ENCODE results near the gene SPTBN1. TPM values are rescaled to one million over a fixed set of nuclear protein-coding genes. Genes with fewer than 3 reads are reported as not detected.

Gene SPTBN1
- total RNA-seq, 2 donors from 2014 or later: 117 to 135 TPM

GRCh38 chr2:54669677-54670484 lies 213.8 kb downstream of the SPTBN1 start:
- no peak overlapping the region for H3K27ac Mint-ChIP-seq
- no peak for DNase-seq (ENCODE audit: low spot score in 2 of 2)

GRCh38 chr2:54670485-54671009 lies 214.4 kb downstream of the SPTBN1 start:
- no peak for ATAC-seq
- Mint-ChIP-seq H3K9me3 (no peaks in the 10 kb centered on the region), H3K27ac (no peak overlapping the region), H3K36me3 (peaks cover 16 to 27% of the 10 kb centered on the region in 2 donors)
- DNase-seq (ENCODE audit: low spot score in 2 of 2): no peak

More at GRCh38 chr2:54669677-54670484, 213.8 kb downstream of the SPTBN1 start:
- H3K36me3 Mint-ChIP-seq: peaks cover 19 to 27% of the 10 kb centered on the region in 2 donors
- H3K9me3 Mint-ChIP-seq: no peaks in the 10 kb centered on the region
- no peak for ATAC-seq

GRCh38 chr2:54671010-54671409 lies 214.9 kb downstream of the SPTBN1 start:
- DNase-seq (ENCODE audit: low spot score in 2 of 2) (no peak), ATAC-seq (no peak)
- H3K27ac Mint-ChIP-seq: no peak overlapping the region
- H3K36me3 Mint-ChIP-seq: peaks cover 13 to 27% of the 10 kb centered on the region in 2 donors
- H3K9me3 Mint-ChIP-seq: no peaks in the 10 kb centered on the region

DNA sequence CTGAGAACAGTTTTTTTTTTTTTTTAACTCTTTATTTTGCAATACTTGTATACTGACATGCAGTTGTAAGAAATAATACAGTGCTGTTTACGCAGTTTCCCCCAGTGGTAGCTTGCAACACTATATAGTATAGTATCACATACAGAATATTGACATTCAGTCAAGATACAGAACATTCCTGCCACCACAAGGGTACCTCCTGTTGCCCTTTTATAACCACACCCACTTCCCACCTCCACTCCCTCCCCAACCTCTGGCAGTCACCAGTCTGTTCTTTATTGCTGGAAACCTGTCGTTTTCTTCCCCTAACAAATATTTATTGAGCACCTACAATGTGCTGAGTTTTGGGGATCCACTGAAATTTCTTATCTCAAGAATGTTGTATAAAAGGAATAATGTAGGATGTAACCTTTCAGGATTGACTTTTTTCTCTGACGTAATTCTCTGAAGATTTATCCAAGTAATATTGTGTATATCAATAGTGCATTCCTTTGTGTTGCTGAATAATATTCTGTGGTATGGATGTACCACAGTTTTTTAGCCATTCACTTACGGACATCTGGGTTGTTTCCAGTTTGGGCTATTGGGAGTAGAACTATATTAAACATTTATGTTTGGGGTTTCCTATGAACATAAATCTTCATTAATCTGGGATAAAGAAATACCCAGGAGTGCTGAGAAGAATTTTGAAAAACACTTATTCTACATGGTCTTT lies 215.9 kb downstream of the SPTBN1 start:
- ATAC-seq (no peak), DNase-seq (ENCODE audit: low spot score in 2 of 2) (no peak)
- Mint-ChIP-seq H3K36me3 (peaks cover 13 to 22% of the 10 kb centered on the region in 2 donors), H3K9me3 (no peaks in the 10 kb centered on the region), H3K27ac (no peak overlapping the region)

GRCh38 chr2:54672590-54673456 lies 216.7 kb downstream of the SPTBN1 start:
- ATAC-seq (peak in 1 of 2 donors; percentile 9), DNase-seq (ENCODE audit: low spot score in 2 of 2) (no peak)
- H3K9me3 Mint-ChIP-seq: no peaks in the 10 kb centered on the region
- peaks cover 13 to 16% of the 10 kb centered on the region in 2 donors for H3K36me3 Mint-ChIP-seq
- H3K27ac Mint-ChIP-seq: peak overlapping the region; percentile 73 to 88

- H3K27ac Mint-ChIP-seq: peak overlapping the region; percentile 73 to 88
- DNase-seq (ENCODE audit: low spot score in 2 of 2) (peak; percentile 49 to 90), ATAC-seq (peak; percentile 77 to 97)
- no peaks in the 10 kb centered on the region for H3K9me3 Mint-ChIP-seq
- peaks cover 9 to 13% of the 10 kb centered on the region in 2 donors for H3K36me3 Mint-ChIP-seq
These were observed 217.4 kb downstream of the SPTBN1 start for GRCh38 chr2:54673501-54673998.

DNA sequence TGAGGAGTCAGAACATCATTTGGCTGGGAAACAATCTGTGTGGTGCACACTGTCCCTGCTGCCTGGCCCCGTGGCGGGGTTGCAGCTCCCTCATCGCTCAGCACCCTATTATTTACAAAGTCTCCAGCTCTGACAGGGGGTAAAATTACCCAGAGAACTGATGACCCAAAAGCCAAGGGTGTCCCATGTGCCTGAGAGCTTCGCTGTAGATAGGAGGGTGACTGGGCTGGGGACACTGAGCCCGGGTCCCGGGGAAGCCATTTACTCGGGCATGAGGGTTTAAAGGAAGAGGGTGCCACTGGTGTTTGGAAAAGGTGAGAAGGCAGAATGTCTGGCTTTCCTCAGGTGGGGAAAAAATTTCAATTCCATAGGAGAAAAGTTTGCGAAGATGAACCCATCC lies 219.2 kb downstream of the SPTBN1 start:
- ATAC-seq: no peak
- H3K27ac Mint-ChIP-seq: no peak overlapping the region
- peaks cover 9% of the 10 kb centered on the region in 2 donors for H3K36me3 Mint-ChIP-seq
- DNase-seq (ENCODE audit: low spot score in 2 of 2): no peak
- H3K9me3 Mint-ChIP-seq: no peaks in the 10 kb centered on the region

- DNase-seq (ENCODE audit: low spot score in 2 of 2) (no peak), ATAC-seq (no peak)
- H3K9me3 Mint-ChIP-seq: no peaks in the 10 kb centered on the region
- no peak overlapping the region for H3K27ac Mint-ChIP-seq
- peaks cover 4 to 5% of the 10 kb centered on the region in 2 donors for H3K36me3 Mint-ChIP-seq
These were observed 219.6 kb downstream of the SPTBN1 start for GRCh38 chr2:54675738-54676137.

DNA sequence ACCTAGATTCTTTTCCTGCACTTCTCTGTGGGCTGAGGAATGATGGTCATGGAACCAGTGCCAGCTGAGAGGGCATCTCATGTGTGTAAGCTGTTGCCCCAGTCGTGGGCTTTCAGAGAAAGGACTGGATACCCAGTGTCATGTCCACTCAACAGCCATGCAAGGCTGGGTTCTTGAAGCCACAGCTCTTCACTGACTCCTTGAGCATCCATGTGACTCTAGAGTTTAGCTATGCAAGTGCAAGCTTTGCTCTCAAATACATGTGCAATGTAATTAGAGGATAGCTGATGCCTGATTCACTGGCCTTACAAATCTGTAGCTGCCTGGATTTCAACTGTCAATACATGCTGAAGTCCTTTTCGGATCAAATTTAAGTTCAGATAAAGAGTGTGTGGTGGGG lies 220.5 kb downstream of the SPTBN1 start:
- ATAC-seq (no peak), DNase-seq (ENCODE audit: low spot score in 2 of 2) (no peak)
- H3K36me3 Mint-ChIP-seq: no peaks in the 10 kb centered on the region
- no peaks in the 10 kb centered on the region for H3K9me3 Mint-ChIP-seq
- H3K27ac Mint-ChIP-seq: no peak overlapping the region

GRCh38 chr2:54677476-54678265 lies 221.5 kb downstream of the SPTBN1 start:
- DNase-seq (ENCODE audit: low spot score in 2 of 2) (no peak), ATAC-seq (no peak)
- H3K9me3 Mint-ChIP-seq: no peaks in the 10 kb centered on the region
- H3K36me3 Mint-ChIP-seq: no peaks in the 10 kb centered on the region
- H3K27ac Mint-ChIP-seq: no peak overlapping the region

GRCh38 chr2:54678719-54679118 lies 222.6 kb downstream of the SPTBN1 start:
- no peak for ATAC-seq
- H3K36me3 Mint-ChIP-seq: no peaks in the 10 kb centered on the region
- no peaks in the 10 kb centered on the region for H3K9me3 Mint-ChIP-seq
- no peak overlapping the region for H3K27ac Mint-ChIP-seq
- DNase-seq (ENCODE audit: low spot score in 2 of 2): no peak

DNA sequence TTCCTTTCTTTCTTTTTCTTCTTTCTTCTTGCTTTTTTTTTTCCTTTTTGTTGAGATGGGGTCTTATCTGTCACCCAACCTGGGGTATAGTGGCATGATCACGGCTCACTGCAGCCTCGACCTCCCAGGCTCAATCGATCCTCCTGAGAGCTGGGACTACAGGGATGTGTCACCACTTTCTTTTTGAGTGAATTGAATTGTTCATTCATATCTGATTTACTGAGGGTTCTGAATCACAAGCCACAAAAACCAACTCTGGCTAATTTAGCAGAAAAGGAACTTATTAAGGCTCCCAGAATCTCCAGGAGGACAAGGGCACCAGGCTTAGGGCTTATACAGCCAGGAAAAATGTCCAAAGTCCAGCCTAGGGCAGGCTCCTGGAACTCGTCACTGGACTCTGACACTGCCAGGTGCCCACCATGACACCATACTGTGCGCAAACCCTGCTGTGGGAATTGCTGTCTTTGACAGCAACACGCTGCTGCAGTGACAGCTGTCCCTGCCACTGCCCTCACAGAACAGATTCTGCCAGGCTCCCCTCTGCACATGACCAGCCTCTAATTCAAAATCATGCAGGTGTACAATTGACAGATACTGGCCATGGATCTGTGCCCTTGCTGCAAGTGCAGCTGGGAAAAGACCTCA lies 224.4 kb downstream of the SPTBN1 start:
- Mint-ChIP-seq H3K27ac (peak overlapping the region; percentile 63 to 87), H3K36me3 (no peaks in the 10 kb centered on the region), H3K9me3 (no peaks in the 10 kb centered on the region)
- DNase-seq (ENCODE audit: low spot score in 2 of 2): peak in 1 of 2 donors; percentile 51
- ATAC-seq: peak; percentile 96 to 97

GRCh38 chr2:54681416-54681815 lies 225.3 kb downstream of the SPTBN1 start:
- H3K9me3 Mint-ChIP-seq: no peaks in the 10 kb centered on the region
- ATAC-seq (no peak), DNase-seq (ENCODE audit: low spot score in 2 of 2) (no peak)
- no peak overlapping the region for H3K27ac Mint-ChIP-seq
- no peaks in the 10 kb centered on the region for H3K36me3 Mint-ChIP-seq

DNA sequence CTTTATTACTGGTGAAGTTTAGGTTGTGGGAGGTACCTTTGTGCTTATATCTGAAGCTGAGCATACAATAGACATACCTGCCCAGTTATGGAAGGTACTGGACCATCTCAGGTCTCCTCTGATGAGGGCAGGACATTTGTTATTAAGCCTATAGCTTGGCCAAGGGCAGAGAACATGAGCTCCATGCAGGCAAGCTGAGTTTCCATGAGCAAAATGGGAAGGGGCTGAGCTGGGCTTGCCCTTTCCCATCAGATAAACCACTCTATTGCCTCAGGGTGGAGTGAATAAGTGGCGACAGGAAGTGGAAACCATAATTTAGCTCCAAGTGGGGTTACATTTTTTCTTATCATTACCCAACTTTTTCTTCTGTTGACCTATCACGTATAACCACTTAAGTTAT lies 227.5 kb downstream of the SPTBN1 start:
- H3K27ac Mint-ChIP-seq: no peak overlapping the region
- ATAC-seq: no peak
- no peaks in the 10 kb centered on the region for H3K36me3 Mint-ChIP-seq
- no peaks in the 10 kb centered on the region for H3K9me3 Mint-ChIP-seq
- no peak for DNase-seq (ENCODE audit: low spot score in 2 of 2)

DNA sequence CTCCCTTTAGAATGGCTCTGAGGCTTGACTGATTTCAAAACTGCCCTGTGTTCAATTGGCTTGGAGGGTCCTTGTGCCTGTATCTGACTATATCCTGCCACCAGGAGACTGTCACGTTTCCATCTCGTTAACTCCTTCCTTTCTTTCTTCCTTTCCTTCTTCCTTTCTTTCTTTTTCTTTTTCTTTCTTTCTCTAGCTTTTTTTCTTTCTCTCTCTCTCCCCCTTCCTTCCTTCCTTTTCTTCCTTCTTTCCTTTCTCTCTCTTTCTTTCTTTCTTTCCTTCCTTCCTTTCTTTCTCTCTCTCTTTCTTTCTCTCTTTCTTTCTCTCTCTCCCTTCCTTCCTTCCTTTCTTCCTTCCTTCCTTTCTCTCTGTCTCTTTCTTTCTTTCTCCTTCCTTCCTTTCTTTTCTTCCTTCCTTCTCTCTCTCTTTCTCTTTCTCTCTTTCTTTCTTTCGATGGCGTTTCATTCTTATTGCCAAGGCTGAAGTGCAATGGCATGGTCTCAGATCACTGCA lies 229.2 kb downstream of the SPTBN1 start:
- DNase-seq (ENCODE audit: low spot score in 2 of 2) (no peak), ATAC-seq (no peak)
- Mint-ChIP-seq H3K9me3 (no peaks in the 10 kb centered on the region), H3K36me3 (no peaks in the 10 kb centered on the region), H3K27ac (no peak overlapping the region)
